ENCODE results near the gene AKAP17A. TPM values are rescaled to one million over a fixed set of nuclear protein-coding genes. Genes with fewer than 3 reads are reported as not detected.
"Not testable (repeated sequence)": the region's sequence is repeated elsewhere in the genome, so short reads cannot be mapped to it uniquely, and the experiment has no call there.

The AKAP17A gene, protein sequence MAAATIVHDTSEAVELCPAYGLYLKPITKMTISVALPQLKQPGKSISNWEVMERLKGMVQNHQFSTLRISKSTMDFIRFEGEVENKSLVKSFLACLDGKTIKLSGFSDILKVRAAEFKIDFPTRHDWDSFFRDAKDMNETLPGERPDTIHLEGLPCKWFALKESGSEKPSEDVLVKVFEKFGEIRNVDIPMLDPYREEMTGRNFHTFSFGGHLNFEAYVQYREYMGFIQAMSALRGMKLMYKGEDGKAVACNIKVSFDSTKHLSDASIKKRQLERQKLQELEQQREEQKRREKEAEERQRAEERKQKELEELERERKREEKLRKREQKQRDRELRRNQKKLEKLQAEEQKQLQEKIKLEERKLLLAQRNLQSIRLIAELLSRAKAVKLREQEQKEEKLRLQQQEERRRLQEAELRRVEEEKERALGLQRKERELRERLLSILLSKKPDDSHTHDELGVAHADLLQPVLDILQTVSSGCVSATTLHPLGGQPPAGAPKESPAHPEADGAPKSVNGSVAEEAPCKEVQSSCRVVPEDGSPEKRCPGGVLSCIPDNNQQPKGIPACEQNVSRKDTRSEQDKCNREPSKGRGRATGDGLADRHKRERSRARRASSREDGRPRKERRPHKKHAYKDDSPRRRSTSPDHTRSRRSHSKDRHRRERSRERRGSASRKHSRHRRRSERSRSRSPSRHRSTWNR
- 67.4 and 67.6 TPM in 2 replicates for total RNA-seq

DNA sequence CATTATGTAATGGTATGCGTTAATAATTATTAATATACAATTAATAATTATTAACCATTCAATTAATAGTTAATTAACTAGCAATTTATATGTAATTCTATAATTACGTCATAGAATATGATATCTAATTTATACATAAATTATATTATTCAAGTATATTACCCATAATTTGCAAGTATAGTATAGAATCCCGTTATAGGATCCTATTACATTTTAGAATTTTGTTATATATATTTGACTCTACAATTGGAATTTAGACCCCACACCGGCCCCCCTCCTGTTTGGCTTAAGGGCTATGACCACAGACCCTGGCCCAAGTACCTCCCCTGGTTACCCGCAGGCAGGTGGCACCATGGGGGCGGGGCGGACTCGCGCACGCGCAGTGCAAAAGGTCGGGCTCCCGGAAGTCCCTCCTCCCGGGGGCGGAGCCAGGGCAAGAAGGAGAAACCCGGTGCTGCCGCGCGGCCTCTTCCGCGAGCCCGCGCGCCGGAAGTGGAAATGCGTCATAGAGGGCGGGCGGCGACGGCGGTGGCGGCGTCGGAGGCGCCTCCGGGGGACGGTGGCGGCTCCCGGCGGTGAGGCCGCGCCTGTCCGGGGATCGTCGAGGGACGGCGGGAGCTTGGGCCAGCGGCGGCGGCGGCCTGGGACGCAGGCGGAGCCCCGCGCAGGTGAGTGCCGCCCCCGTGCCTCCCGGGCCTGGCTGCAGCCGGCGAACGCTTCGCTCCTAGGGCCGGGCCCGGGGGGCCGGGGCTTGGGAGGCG is at the start of gene AKAP17A:
Gene AKAP17A, plus strand, starts transcription at position 503 of the 761 bp plus-strand sequence. CDS start 1,859 bp downstream, outside the sequence.
- H3K4me3 Mint-ChIP-seq (ENCODE audit: low read depth): peak within 1 kb of the TSS; percentile 93
- no peaks in the 10 kb centered on the region for H3K9me3 Mint-ChIP-seq
- peaks cover 24% of the 10 kb centered on the region for H3K4me1 Mint-ChIP-seq (ENCODE audit: low read depth)
- H3K36me3 Mint-ChIP-seq (ENCODE audit: low read depth): peaks cover 36% of the 10 kb centered on the region
- peak; percentile 98 for DNase-seq (ENCODE audit: low spot score)
- no peaks in the 10 kb centered on the region for H3K27me3 Mint-ChIP-seq (ENCODE audit: low read depth)
- intact Hi-C loops (cut with micrococcal nuclease): loop anchor here (1.0 to 10.0 kb wide), 7 partner anchors 54 to 1274 kb away; partner anchors contain the start of genes GTPBP6, IL3RA, P2RY8 and SLC25A6
- peak within 1 kb of the TSS; percentile 92 for H3K27ac Mint-ChIP-seq

- H3K4me1 Mint-ChIP-seq (ENCODE audit: low read depth): peaks cover 3% of the 10 kb centered on the region
- H3K9me3 Mint-ChIP-seq: peaks cover 7% of the 10 kb centered on the region
- no peaks in the 10 kb centered on the region for H3K27me3 Mint-ChIP-seq (ENCODE audit: low read depth)
- peaks cover 6% of the 10 kb centered on the region for H3K36me3 Mint-ChIP-seq (ENCODE audit: low read depth)
- no peak overlapping the region for H3K4me3 Mint-ChIP-seq (ENCODE audit: low read depth)
- DNase-seq (ENCODE audit: low spot score): no peak
- no peak overlapping the region for H3K27ac Mint-ChIP-seq
- intact Hi-C loops (cut with micrococcal nuclease): no loop called here
These were observed 48.2 kb upstream of the AKAP17A start for GRCh38 chrX:1542994-1543725.

- Mint-ChIP-seq H3K9me3 (peaks cover 12% of the 10 kb centered on the region), H3K4me3 (ENCODE audit: low read depth) (no peak overlapping the region), H3K36me3 (ENCODE audit: low read depth) (peaks cover 9% of the 10 kb centered on the region), H3K27ac (peak overlapping the region; percentile 1), H3K4me1 (ENCODE audit: low read depth) (peaks cover 5% of the 10 kb centered on the region), H3K27me3 (ENCODE audit: low read depth) (no peaks in the 10 kb centered on the region)
- intact Hi-C loops (cut with micrococcal nuclease): no loop called here
- DNase-seq (ENCODE audit: low spot score): peak; percentile 5
These were observed 45.5 kb upstream of the AKAP17A start for GRCh38 chrX:1545776-1546408.

DNA sequence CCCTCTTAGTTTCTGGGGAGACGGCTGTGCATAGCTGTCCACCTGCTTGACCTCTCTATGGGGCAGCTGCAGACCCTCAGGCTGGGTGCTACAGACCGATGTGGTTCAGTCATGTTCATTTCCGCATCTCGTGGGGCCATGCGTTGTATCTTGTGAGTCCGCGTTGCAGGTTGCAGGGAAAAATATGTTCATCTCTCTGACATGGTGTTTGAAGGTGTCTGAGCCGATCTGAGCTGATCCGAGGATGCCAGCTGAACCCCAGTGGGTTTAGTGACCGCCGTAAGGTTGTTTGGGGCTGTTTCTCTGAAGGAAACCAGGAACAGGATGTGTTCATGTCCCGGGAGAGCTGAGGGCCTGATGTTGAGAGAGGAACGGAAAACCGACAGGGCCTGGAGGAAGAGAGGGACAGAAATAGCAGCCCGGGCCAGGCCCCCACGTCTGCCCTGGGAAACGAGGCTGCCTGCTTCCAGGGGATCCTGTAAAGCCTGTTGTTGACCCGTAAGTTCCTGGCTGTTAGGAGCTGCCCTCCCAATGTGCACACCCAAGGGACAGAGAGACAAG is 44.6 kb upstream of the AKAP17A start:
- H3K4me1 Mint-ChIP-seq (ENCODE audit: low read depth): peaks cover 8% of the 10 kb centered on the region
- peak; percentile 6 for DNase-seq (ENCODE audit: low spot score)
- H3K9me3 Mint-ChIP-seq: peaks cover 14% of the 10 kb centered on the region
- intact Hi-C loops (cut with micrococcal nuclease): no loop called here
- H3K27me3 Mint-ChIP-seq (ENCODE audit: low read depth): peaks cover 4% of the 10 kb centered on the region
- peaks cover 12% of the 10 kb centered on the region for H3K36me3 Mint-ChIP-seq (ENCODE audit: low read depth)
- H3K4me3 Mint-ChIP-seq (ENCODE audit: low read depth): no peak overlapping the region
- H3K27ac Mint-ChIP-seq: no peak overlapping the region

GRCh38 chrX:1551959-1552546 is 39.4 kb upstream of the AKAP17A start:
- intact Hi-C loops (cut with micrococcal nuclease): no loop called here
- Mint-ChIP-seq H3K27ac (no peak overlapping the region), H3K4me3 (ENCODE audit: low read depth) (no peak overlapping the region), H3K9me3 (peaks cover 23% of the 10 kb centered on the region), H3K4me1 (ENCODE audit: low read depth) (peaks cover 25% of the 10 kb centered on the region), H3K36me3 (ENCODE audit: low read depth) (peaks cover 23% of the 10 kb centered on the region), H3K27me3 (ENCODE audit: low read depth) (peaks cover 5% of the 10 kb centered on the region)
- no peak for DNase-seq (ENCODE audit: low spot score)

DNA sequence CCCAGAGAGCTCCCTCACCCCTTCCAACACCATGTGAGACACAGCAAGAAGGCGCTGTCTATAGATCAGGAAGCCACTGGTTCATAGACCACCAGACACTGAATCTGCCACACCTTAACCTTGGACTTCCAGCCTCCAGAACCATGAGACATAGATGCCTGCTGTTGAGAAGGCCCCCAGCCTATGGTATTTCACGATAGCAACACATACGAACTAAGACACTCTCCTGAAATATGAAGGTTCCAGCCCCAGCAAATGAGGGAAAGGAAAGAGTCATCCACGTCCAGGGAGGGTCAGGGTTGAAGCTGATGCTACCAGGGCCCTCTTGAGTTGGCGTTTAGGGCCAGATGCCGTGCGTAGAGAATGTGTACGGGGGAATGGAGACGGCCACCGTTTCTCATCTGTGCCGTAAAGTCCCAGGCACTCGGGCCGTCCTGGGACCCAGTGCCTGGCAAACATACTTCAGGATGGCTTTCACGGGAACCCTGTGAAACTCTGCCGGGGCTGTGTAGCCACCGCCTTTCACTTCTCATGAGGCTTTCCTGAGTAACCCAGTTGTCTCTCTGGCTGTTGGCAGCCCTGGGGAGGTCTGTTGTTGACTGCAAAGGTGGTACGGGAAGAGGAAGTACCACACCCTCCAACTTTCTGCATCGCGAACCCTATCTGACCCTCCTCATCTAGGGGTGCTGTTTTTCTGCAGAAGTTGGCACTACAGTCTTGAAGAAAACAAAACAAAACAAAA is 36.8 kb upstream of the AKAP17A start:
- intact Hi-C loops (cut with micrococcal nuclease): no loop called here

DNA sequence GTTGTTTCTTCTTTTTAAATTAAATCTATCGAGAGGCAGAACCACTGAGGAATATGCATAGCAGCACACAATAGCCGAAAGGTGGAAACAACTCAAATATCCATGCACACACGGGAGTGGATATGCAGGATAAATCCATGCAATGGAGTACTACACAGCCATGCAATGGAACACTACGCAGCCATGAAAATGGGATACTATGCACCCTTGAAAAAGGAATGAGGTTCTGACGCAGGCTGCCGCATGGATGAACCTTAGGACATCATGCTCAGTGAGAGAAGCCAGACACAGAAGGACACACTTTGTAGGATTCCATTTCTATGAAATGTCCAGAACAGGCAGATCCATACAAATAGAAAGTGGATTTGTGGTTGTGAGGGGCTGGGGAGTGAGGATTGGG is 36.0 kb upstream of the AKAP17A start:
- H3K27ac Mint-ChIP-seq: peak overlapping the region; percentile 24
- H3K4me1 Mint-ChIP-seq (ENCODE audit: low read depth): peaks cover 32% of the 10 kb centered on the region
- H3K27me3 Mint-ChIP-seq (ENCODE audit: low read depth): peaks cover 5% of the 10 kb centered on the region
- no peak overlapping the region for H3K4me3 Mint-ChIP-seq (ENCODE audit: low read depth)
- intact Hi-C loops (cut with micrococcal nuclease): no loop called here
- peaks cover 20% of the 10 kb centered on the region for H3K36me3 Mint-ChIP-seq (ENCODE audit: low read depth)
- peaks cover 18% of the 10 kb centered on the region for H3K9me3 Mint-ChIP-seq
- DNase-seq (ENCODE audit: low spot score): no peak

More for the DNA sequence above, 36.8 kb upstream of the AKAP17A start:
- H3K36me3 Mint-ChIP-seq (ENCODE audit: low read depth): peaks cover 23% of the 10 kb centered on the region
- peak overlapping the region; percentile 45 for H3K27ac Mint-ChIP-seq
- H3K27me3 Mint-ChIP-seq (ENCODE audit: low read depth): peaks cover 5% of the 10 kb centered on the region
- DNase-seq (ENCODE audit: low spot score): peak; percentile 66
- no peak overlapping the region for H3K4me3 Mint-ChIP-seq (ENCODE audit: low read depth)
- H3K9me3 Mint-ChIP-seq: peaks cover 18% of the 10 kb centered on the region
- H3K4me1 Mint-ChIP-seq (ENCODE audit: low read depth): peaks cover 34% of the 10 kb centered on the region

- Mint-ChIP-seq H3K9me3 (peaks cover 14% of the 10 kb centered on the region), H3K4me1 (ENCODE audit: low read depth) (peaks cover 35% of the 10 kb centered on the region), H3K36me3 (ENCODE audit: low read depth) (peaks cover 10% of the 10 kb centered on the region)
- H3K4me3 Mint-ChIP-seq (ENCODE audit: low read depth); intact Hi-C loops (cut with micrococcal nuclease); H3K27me3 Mint-ChIP-seq (ENCODE audit: low read depth); H3K27ac Mint-ChIP-seq: not testable (repeated sequence)
- peak; percentile 4 for DNase-seq (ENCODE audit: low spot score)
These were observed 34.0 kb upstream of the AKAP17A start for GRCh38 chrX:1557442-1557841.

GRCh38 chrX:1558761-1559468 is 32.5 kb upstream of the AKAP17A start:
- intact Hi-C loops (cut with micrococcal nuclease): no loop called here
- Mint-ChIP-seq H3K4me1 (ENCODE audit: low read depth) (peaks cover 37% of the 10 kb centered on the region), H3K27me3 (ENCODE audit: low read depth) (peaks cover 6% of the 10 kb centered on the region), H3K36me3 (ENCODE audit: low read depth) (peaks cover 10% of the 10 kb centered on the region), H3K27ac (no peak overlapping the region), H3K4me3 (ENCODE audit: low read depth) (no peak overlapping the region), H3K9me3 (peaks cover 10% of the 10 kb centered on the region)
- peak; percentile 7 for DNase-seq (ENCODE audit: low spot score)

DNA sequence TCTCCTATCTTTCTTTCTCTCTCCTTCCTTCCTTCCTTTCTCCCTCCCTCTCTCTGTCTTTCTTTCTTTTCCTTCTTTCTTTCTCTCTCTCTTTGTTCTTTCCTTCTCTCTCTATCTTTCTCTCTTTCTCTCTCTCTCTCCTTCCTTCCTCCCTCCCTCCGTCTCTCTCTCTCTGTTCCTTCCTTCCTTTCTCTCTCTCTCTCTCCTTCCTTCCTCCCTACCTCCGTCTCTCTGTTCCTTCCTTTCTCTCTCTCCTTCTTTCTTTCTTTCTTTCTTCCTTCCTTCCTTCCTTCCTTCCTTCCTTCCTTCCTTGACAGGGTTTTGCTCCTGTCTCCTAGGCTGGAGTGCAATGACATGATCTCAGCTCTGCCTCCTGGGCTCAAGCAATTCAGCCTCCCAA is 30.2 kb upstream of the AKAP17A start:
- DNase-seq (ENCODE audit: low spot score): no peak
- no peak overlapping the region for H3K4me3 Mint-ChIP-seq (ENCODE audit: low read depth)
- H3K36me3 Mint-ChIP-seq (ENCODE audit: low read depth): no peaks in the 10 kb centered on the region
- no peak overlapping the region for H3K27ac Mint-ChIP-seq
- H3K27me3 Mint-ChIP-seq (ENCODE audit: low read depth): peaks cover 6% of the 10 kb centered on the region
- H3K4me1 Mint-ChIP-seq (ENCODE audit: low read depth): peaks cover 39% of the 10 kb centered on the region
- H3K9me3 Mint-ChIP-seq: no peaks in the 10 kb centered on the region
- intact Hi-C loops (cut with micrococcal nuclease): no loop called here

All from activated T-helper 2 cell treated with anti-CD3 and anti-CD28 coated beads, Interferon-gamma antibody, Interleukin-2, Interleukin-4, amounts not matched to agents 10 μg/mL and 5 μg/mL and 100 μg/mL, durations not matched to agents 14 hours and 24 hours and 36 hours (primary cell).